Esophagus squamous epithelium (tissue), 4 donors: ENCODE results near the gene EYS.

Source experiments
- CTCF ChIP-seq, 6 experiments: fragments of 450-650 bp in 4 of 6; fragments of 200-600 bp in 2 of 6; sonication (generic) in 2 of 6; IDR thresholded peaks; one replicate each; pipeline ENCODE4 v1.5.1; 2016 to 2019; ENCODE audit warnings: antibody characterized with exemption in 6 of 6, mild to moderate bottlenecking in 4 of 6, moderate library complexity in 4 of 6
- POLR2A ChIP-seq, 4 donors: fragments of 450-650 bp; IDR thresholded peaks; one replicate each; pipeline ENCODE4 v1.6.1; 2017; ENCODE audit warnings: antibody characterized with exemption in 4 of 4, mild to moderate bottlenecking in 4 of 4, moderate library complexity in 3 of 4

GRCh38 chr6:63760199-63760598 is 1946.8 kb downstream of the EYS start:
- TF ChIP-seq CTCF (IDR thresholded peaks at IDR 0.05) (no peak), POLR2A (IDR thresholded peaks at IDR 0.05) (no peak)
